DMS79 (cell line): ENCODE data around the gene ADGRA1.
A peak's percentile ranks its signal among the peaks of the same experiment; 100 is the strongest.
"Not testable (repeated sequence)": the region's sequence is repeated elsewhere in the genome, so short reads cannot be mapped to it uniquely, and the experiment has no call there.

Experiments
- DNase-seq: peaks from one replicate; lab custom pipeline; 2025; lab: John Stamatoyannopoulos, UW

Gene ADGRA1

GRCh38 chr10:133163889-133164815, 76.4 kb downstream of the ADGRA1 start:
- peak; percentile 58 for DNase-seq

GRCh38 chr10:133164816-133165555, 77.3 kb downstream of the ADGRA1 start:
- DNase-seq = no peak

- DNase-seq = no peak
These were observed 78.1 kb downstream of the ADGRA1 start for GRCh38 chr10:133165556-133166503.

DNA sequence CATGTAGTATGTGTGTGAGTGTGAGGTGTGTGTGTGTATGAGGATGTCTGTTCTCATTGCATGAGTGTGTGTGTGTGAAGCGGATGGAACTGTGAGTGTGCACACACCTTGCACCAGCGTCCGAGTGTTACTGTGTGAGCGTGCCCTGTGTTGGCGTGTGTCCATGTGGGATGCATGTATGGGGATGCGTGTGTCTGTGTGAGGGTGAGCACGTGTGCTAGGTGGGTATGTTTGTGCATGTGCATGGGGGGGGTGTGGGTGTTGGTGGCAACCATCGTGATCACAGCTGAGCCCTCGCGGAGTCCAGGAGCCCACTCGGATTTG, 78.7 kb downstream of the ADGRA1 start:
- no peak for DNase-seq

- DNase-seq = no peak
These were observed 79.3 kb downstream of the ADGRA1 start for GRCh38 chr10:133166828-133167692.

- DNase-seq = no peak
These were observed 80.2 kb downstream of the ADGRA1 start for GRCh38 chr10:133167693-133168616.

DNA sequence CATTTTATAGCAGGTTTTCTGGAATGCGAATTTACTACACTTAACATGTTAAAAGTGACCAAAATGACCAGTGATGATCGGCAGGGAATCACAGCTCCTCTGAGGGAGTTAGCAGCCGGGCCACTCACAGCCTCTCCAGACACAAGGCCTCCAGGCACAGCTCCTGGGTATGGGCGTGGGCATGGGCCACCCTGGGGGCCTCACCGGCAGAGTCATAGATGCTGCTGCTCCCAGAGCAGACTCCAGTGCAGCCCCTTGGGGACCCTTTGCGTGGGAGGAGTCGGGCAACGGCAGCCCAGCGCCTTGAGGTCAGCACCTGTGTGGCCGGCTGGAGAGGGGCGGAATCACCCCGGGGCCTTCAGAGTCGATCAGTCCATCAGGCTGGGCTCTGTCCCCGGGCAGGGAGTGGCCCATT, 80.9 kb downstream of the ADGRA1 start:
- DNase-seq = no peak

DNA sequence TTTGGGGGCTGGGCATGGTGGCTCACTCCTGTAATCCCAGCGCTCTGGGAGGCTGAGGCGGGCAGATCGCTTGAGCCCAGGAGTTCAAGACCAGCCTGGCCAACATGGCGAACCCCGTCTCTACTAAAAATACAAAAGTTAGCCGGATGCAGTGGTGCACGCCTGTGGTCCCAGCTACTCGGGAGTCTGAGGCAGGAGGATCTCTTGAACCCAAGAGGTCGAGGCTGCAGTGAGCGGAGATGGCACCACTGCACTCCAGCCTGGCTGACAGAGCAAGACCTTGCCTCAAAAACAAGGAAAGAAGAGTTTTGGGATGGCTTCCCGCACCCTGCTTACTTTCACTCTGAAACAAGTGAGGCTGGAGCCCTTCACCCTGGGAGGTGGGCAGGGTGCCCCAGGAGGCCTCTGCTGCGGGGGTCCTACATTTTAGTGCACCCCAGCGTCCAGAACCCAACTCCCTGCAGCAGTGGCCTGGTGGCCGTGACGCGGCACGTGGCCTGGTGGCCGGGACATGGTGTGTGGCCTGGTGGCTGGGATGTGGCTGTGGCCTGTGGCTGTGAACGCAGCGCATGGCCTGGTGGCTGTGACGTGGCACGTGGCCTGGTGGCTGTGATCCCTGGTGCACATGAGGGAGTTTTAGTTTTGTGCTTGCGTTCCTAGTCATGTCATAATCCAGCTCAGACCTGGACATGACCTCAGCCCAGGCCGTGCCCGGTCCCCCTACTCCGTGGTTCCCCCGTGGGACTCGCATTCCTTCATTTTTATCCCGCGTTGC, 81.6 kb downstream of the ADGRA1 start:
- DNase-seq = no peak

GRCh38 chr10:133170092-133170491, 82.4 kb downstream of the ADGRA1 start:
- no peak for DNase-seq

GRCh38 chr10:133173860-133174640, 86.3 kb downstream of the ADGRA1 start:
- no peak for DNase-seq

- no peak for DNase-seq
These were observed 87.1 kb downstream of the ADGRA1 start for GRCh38 chr10:133174689-133175263.

DNA sequence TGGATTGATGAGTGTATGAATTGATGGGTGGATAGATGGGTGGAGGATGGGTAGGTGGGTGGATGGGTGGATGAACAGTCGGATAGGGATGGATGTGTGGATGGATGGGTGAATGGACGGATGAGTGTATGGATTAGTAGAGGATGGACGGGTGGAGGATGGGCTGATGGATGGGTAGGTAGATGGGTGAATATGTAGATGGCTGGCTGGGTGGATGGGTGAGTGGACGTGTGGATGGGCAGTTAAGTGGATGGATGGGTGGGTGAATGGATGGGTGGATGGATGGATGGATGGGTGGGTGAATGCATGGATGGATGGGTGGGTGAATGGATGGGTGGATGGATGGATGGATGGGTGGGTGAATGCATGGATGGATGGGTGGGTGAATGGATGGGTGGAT, 87.9 kb downstream of the ADGRA1 start:
- not testable (repeated sequence) for DNase-seq

DNA sequence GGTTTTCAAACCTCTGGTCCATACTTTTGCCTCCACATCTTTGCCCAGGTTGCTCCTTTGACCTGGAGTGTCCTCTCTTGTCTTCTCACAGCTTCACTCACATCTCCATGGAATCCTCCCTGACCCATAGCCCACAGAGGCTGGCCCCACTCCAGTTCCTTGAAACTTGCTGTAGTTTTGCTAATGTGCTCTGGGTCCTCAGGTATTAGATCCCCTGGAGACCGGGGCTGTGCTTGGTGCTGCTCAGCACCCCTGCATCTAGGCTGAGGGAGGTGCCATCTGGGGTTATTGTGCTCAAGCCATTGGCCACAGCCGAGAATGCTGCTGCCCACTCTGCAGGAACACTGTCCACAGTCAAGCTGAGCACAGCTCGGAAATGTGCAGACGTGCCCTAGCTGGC, 88.8 kb downstream of the ADGRA1 start:
- DNase-seq = no peak

DNA sequence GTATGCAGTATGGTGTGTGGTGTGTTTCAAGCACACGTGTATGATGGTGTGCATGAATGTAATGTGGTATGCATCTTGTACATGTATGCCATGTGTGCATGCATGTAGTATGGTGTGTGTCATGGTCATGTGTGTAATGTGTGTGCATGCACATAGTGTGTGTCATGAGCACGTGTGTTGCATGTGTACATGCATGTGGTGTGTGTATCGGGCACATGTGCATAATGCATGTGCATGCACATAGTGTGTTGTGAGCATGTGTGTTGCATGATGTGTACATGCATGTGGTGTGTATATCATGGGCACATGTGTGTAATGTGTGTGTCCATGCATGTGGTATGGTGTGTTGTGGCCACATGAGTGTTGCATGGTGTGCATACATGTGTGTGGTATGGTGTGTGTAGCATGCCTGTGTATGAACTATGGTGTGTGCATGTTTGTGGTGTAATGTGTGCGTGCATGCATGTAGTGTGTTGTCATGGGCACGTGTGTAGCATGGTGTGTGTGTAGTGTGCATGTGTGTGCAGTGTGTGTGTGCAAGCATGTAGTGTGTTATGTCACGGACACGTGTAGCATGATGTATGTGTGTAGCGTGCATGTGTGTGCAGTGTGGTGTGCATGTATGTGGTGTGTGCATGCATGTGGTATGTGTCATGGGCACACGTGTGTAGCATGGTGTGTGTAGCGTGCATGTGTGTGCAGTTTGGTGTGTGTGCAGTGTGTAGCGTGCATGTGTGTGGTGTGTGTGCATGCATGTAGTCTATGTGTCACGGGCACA, 89.8 kb downstream of the ADGRA1 start:
- DNase-seq = no peak

DNA sequence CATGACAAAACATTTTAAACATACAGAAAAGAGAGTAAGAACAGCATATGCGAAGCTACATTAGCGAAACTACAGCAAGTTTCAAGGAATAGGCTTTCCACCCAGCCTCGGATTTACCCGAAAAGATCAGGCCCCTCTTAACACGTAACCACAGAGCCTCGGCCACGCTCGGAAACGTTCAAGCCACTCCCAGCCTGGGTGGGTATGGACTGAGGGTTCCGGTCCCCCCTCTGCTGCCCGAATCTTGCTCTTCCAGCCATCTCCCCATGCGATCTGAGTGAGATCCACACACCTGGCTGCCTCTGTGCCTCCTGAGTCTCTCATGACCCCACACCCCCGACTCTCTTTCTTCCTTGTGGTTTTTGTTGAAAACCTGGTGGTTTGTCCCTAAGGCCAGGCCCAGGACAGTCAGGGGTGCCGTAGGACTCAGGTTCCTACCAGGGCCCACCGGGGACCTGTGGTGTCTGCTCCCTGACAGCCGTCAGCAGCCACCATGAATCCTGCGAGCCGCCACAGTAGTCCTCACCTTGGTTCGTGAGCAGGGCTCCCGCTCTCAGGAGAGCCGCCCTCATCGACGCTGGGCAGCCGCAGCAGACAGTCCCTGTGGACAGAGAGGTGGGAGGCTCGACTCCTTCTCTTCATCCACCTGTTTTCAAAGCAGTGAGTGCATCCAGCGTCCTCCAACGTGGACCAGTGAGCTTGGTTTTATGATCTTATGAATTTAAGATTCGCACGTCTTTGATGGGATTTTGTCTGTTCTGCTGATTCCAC, 90.8 kb downstream of the ADGRA1 start:
- DNase-seq = no peak

GRCh38 chr10:133179128-133179520, 91.4 kb downstream of the ADGRA1 start:
- DNase-seq = no peak

DNA sequence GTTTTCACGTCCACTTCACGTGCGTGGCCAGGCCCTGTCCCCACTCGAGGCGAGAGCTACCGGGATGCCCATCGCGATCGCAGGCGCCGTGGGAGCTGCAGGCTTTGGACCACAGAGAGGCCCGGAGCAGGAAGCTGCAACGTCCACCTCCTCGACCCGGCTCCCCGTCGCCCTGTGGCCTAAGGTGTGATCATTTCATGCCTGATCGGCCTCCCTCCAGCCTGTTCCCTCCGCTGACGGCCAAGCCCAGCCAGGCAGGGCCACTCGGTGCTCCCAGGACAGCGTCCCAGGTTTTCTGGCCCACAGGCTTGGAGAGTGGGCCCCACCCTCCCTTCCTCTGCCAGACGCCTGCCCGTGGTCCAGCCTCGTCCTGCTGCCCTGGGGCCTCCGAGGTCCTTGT, 91.9 kb downstream of the ADGRA1 start:
- no peak for DNase-seq
